CD4-positive, alpha-beta T cell treated with Interleukin-6 at 100 ng/mL for 8 hours (primary cell): Measurements from ENCODE around the gene KCTD14.
"Not testable (repeated sequence)": the region's sequence is repeated elsewhere in the genome, so short reads cannot be mapped to it uniquely, and the experiment has no call there.

ENCODE experiments used
- DNase-seq: peaks from one replicate; pipeline ENCODE4 v3.0.0-alpha.2; 2020; ENCODE audit warnings: mixed read lengths, low spot score

The KCTD14 gene, protein sequence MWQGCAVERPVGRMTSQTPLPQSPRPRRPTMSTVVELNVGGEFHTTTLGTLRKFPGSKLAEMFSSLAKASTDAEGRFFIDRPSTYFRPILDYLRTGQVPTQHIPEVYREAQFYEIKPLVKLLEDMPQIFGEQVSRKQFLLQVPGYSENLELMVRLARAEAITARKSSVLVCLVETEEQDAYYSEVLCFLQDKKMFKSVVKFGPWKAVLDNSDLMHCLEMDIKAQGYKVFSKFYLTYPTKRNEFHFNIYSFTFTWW

DNA sequence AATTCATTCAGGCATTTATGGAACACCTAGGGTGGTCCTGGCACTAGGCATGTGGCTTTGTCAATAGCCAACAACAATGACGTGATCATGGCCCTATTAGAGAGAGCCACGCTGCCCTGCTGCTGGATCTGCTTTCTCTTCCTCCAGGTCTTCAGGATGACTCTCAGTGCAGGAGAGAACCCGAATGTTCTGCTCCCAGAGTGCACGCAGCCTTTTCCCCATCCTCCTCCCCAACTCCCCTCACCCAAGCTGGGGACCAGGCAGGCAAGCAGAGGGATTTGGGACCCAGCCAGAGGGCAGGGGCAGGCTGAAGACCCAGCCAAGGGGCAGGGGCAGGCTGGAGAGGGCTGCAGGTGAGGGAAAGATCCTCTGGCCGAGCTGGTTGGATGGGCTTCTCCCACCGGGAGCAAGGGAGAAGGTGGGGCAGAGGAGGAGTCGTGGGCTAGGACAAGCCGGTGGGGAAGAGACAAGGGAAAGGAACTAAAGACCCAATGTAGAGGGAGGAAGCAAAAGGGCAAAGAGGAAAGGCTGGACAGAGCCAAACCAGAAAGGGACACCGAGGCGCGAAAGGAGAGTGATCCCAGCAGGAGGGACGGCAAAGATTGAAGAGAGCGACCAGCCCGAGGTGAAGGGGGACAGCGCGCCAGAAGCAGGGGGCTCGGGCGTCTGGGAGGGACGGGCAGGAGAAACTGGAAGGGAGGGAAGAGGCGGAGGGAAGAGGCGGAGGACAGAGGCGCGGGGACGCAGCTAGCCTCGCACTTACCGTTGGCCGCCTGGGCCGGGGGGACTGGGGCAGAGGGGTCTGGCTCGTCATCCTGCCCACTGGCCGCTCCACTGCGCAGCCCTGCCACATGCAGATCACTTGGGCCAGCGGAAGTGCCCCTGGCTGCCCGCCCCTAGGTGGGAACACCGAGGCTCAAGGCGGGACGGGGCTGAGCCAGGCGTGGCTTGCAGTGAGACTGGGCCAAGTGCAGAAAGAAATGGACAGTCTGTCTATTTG lies at the start of gene KCTD14:
KCTD14 (minus strand) TSS at position 880 of the 1,000 bp plus-strand sequence; CDS start at position 853, 27 bp downstream.
- no peak for DNase-seq

DNA sequence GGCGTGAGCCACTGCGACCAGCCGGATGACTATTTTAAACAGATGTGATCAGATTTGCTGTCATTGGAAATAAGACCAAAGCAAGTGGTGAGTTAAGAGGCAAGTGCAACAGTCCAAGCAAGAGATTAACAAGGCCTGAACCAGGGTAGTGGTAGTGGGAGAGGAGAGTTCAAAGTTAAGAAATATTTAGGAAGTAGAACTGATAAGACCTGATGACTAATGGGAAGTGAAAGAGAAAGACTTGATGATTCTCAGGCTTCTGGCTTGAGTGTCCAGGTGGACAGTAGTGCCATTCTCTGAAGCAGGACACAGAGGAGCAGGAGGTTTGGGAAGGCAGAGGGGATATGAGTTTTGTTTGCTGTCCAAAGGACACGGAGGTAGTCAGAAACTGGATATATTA lies 49.4 kb upstream of the KCTD14 start:
- DNase-seq: no peak

DNA sequence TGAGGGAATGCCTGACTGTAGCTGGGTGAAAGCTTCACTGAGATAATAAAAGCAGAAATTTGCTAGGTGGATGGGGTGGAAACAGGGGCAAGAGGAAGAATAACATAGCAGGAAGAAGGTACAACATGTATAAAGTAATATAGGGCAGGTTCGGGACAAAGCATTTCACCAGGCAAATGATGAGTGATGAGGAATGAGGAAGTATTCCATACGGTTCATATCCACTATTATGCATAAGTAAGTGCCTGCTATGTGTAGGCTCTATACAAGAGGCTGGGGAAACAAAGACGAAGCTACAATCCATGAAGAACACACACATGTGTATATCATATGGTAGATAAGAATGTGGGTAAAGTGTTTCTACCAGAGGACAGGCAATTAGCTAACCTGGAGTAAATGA lies 48.6 kb upstream of the KCTD14 start:
- DNase-seq: no peak

DNA sequence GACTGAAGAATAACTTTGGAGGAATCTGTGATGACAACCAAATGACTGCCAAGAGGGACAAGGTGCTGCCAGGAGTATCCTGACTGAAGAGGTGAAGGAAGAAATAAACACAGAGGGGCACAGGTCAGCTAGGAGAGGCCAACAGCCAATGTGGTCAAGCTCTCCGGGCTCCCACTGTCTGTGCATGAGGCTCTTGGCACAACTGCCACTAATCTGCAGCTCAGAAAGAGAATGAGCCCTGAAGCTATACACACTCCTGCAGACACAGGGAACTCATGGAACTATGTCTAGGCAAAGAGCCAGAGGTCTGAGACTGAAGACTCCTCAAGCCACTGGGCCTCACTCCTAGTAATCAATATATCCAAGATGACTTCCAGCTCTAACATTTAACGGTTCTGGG lies 47.5 kb upstream of the KCTD14 start:
- no peak for DNase-seq

DNA sequence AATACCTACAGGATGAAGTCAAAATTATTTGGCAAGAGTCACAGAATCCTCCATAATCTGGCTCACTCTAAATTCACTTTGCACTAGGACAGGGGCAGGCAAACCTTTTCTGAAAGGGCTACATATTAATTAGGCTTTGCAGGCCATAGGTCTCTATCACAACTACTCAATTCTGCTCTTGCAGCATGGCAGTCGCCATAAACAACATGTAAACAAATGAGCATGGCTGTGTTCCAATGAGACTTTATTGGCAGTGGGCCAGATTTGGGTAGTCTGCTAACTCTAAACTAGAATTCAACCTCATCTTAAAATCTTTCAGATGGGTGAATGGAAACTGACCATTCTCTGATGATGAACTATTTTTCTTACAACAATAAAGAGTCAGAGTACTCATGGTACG lies 46.4 kb upstream of the KCTD14 start:
- DNase-seq: no peak

DNA sequence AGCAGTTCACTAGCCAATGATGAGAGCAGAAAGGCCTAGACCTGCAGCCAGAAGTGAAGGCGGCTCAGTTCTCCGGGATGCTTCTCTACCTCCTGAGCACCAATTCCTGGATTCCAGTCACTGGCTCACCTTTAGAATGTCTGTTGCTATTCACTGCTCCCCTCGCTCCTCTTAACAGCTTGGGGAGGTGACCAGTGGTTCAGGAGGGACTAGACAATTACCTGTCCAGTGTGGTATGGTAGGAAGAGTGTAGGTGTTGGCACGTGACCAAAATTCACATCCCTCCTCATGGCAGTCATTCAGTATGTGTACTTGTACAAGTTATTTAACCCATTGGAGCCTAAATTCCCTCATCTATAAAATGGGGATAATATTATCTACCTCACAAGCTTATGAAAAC lies 44.6 kb upstream of the KCTD14 start:
- no peak for DNase-seq

DNA sequence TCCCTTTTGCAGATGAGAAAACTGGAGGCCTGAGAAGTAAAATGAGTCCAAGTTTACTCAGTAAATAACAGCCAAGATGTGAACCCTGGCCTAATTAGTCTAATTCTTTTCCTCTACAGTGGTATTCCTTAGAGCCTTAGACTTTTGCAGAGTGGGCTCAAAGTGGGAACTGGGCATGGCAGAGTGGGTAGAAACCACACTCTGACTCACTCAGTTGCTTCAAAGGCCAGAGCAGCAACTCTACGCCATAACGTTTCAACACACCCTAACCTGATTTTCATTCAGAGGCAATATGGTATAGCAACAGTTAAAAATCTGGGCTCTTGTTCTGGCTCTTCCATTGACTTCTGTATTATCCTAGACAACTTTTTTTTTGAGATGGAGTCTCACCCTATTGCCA lies 43.4 kb upstream of the KCTD14 start:
- DNase-seq: no peak

DNA sequence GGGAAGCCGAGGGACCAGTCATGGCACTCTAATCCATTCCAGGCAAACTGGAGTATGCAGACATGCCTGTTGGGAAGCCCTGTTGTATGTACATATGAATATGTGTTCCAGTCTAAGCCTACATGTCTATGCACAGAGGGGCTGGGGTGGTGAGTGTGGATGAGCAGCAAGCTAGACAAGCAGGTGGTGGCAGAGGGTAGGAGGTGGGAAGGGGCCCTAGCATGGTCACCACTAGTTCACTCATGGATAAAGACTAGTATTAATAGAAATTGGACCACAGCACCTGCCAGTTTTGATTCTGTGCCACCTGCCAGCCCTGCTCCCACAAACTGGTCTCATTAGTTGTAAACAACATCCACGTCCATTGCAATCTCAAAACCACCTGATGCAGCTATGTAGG lies 42.1 kb upstream of the KCTD14 start:
- DNase-seq: no peak

DNA sequence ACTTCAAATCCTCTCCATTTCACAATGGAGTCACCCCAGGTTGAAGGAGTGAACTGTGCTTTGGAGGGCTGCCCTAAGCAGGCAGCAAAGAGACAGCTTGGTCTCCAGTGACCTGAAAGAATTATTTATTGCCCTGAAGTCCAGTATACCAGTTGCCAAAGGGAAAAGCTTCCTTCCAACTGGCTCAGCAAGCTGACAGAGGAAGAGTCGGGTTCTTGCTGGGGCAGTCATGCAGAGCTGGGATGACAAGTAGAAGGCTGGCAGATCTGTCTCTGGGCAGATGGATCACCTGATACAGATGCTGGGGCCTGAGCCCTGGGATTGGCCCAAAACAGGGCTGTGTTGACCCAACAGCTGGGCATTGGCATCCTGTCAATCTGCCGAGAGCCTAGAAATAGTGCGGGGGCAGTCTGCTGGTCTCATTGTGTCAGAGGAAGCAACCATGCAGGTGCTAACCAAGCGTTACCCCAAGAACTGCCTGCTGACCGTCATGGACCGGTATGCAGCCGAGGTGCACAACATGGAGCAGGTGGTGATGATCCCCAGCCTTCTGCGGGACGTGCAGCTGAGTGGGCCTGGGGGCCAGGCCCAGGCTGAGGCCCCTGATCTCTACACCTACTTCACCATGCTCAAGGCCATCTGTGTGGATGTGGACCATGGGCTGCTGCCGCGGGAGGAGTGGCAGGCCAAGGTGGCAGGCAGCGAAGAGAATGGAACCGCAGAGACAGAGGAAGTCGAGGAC lies 40.5 kb upstream of the KCTD14 start, which contains the start of gene THRSP:
THRSP (plus strand) TSS at position 422 of the 742 bp plus-strand sequence; CDS start at position 443, 21 bp downstream.
- DNase-seq: no peak

DNA sequence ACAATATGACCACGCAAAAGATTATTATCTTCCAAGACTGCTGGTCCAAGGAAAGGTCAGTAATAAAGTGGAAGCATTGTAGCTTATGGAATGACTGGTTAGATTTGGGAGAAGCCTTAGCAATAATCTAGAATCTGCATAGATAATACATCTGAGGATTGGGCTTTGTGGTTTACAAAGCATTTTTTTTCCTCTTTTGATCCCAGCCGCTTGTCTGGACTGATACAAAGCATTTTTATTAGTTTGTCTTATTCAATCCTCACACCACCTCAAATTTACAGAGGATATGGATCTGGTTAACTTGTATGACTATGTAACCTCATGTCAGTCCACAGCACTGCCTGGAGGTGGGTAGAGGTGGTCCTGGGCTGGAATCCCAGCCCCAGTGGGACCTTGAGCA lies 39.6 kb upstream of the KCTD14 start:
- no peak for DNase-seq

DNA sequence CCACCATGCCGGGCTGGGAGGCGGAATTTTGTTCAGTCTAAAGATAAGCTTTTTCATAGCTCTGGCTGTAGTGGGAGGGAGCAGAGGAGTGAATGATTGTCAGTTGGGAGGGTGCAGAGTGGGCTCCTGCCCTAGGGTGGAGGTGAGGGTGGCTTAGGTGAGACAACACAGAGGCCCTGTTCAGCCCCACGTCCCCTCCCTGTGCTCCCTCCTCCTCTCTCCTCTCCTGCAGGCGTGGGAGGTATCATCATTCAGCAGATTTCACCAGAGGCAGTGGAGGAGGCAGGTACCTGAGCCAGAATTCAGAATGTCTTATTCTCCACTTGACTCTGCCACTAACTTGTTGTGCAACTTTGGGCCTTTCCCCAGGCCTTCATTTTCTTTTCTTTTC lies 38.8 kb upstream of the KCTD14 start:
- no peak for DNase-seq

DNA sequence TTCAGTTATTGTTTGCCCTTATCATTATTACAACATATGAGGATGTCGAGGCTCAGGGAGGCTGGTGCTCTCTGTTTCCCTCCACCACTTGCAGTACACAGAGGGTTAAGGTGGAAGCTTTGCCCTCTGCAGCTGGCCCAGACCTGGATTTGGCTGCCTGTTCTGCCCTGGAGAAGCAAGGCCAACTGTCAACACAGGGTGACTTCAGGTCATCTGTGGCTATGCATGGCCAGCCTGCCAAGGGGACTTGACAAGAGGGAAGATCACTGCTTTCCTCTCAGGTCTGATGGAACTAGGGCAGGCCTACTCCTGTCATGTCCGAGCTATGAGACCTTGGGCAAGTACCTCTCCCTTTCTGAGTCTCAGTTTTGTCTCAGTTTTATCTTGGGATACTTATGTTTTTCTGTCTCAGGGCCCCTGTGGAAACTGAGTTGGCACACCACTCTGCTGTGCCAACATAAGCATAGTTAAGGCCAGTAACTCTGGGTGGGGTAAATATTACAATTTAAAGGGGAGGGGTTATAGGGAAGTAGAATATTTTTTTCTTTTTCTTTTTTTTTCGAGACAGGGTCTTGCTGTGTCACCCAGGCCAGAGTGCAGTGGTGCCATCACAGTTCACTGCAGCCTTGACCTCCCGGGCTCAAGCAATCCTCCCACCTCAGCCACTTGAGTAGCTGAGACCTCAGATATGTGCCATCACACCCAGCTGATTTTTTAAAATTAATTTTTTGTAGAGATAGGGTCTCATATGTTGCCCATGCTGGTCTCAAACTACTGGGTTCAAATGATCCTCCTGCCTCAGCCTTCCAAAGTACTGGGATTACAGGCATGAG lies 38.2 kb upstream of the KCTD14 start:
- no peak for DNase-seq

DNA sequence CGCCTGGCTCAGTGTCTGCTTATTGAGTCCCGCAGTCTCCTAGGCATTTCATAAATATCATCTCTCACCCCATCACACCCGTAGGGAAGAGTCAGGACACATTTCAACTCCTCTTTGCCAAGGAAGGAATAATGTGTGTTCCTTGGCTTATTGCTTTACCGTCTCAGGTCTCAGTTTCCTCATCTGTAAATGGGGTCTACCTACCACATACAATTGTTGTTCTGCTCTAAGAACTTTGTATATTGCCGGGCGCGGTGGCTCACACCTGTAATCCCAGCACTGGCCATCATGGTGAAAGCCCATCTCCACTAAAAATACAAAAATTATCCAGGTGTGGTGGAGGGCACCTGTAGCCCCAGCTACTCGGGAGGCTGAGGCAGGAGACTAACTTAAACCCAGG lies 37.5 kb upstream of the KCTD14 start:
- DNase-seq: no peak

DNA sequence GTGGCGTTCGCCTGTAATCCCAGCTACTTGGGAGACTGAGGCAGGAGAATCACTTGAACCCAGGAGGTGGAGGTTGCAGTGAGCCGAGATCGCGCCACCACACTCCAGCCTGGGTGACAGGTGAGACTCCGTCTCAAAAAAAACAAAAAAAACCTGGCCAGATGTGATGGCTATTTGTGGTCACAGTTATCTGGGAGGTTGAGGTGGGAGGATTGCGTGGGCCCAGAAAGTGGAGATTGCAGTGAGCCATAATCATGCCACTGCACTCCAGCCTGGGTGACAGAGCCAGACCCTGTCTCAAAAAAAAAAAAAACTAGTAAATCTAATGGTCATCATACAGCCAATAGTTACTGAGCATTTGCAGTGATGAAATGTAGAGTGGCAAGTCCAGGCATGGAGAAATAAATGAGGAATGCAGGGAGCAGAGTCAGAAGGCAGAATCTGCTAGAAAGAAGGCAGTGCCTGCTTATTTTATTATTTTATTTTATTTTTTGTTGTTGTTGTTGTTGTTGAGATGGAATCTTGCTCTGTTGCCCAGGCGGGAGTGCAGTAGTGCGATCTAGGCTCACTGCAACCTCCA lies 36.8 kb upstream of the KCTD14 start:
- not testable (repeated sequence) for DNase-seq

DNA sequence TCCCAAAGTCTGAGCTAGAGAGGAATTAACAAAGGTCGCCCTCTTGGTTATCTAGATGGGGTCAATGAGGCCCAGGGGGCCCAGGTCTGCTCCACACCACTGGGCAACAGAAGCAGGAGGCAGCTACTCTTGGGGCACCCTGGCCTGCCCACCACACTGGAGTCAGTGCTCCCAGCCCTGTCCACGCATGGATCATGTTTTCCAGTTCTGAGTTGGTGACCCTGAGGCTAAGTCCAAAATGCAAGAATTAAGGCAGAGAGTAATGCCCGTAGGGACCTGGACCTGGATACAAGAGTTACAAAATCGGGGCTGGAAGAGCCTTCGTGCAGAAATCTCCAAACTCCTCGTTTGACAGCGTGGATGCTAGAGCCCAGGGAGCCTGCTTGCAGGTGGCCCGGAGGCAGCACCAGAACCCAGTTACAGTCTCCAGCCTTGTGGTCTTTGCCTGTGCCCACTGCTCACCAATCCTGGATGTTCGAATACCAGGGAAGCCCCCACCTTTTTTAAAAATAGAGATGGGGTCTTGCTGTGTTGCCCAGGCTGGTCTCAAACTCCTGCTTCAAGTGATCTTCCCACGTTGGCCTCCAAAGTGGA lies 34.5 kb upstream of the KCTD14 start:
- no peak for DNase-seq

DNA sequence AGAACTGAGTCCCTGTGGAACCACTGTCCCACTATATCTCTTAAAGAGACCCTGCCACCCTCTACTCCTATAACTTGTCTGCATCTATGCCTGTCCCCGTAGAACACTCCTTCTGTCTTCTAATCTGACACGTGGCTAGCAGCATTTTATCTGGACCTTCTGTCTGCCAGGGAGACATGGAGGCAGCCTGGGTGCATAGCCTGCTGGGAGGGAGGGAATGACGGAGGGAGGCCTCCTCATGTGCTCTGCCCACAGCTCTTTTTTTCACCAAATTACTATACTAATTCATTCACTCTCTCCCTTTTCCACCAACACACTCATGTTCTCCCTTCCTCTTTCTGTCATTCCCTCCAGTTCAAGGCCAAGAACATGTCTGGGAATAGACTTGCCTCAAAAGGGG lies 33.0 kb upstream of the KCTD14 start:
- DNase-seq: no peak

DNA sequence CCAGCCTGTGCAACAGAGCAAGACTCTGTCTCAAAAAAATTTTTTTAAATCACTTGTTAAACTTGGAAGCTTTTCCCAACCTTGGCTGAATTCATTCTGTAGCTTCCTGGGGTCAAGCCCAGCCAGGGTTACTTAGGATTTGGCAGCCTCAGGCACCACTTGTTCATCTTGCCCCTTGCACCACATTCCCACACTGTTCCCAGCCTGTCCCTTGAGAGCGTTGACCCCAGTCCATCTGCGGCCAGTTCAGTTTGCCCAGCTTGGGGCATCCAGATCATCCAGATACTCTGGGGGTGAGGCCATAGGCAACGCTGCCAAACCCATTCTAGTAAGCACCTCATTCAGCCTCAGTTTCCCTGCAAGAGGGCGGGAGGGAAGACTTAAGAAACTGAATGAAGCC lies 31.9 kb upstream of the KCTD14 start:
- no peak for DNase-seq

DNA sequence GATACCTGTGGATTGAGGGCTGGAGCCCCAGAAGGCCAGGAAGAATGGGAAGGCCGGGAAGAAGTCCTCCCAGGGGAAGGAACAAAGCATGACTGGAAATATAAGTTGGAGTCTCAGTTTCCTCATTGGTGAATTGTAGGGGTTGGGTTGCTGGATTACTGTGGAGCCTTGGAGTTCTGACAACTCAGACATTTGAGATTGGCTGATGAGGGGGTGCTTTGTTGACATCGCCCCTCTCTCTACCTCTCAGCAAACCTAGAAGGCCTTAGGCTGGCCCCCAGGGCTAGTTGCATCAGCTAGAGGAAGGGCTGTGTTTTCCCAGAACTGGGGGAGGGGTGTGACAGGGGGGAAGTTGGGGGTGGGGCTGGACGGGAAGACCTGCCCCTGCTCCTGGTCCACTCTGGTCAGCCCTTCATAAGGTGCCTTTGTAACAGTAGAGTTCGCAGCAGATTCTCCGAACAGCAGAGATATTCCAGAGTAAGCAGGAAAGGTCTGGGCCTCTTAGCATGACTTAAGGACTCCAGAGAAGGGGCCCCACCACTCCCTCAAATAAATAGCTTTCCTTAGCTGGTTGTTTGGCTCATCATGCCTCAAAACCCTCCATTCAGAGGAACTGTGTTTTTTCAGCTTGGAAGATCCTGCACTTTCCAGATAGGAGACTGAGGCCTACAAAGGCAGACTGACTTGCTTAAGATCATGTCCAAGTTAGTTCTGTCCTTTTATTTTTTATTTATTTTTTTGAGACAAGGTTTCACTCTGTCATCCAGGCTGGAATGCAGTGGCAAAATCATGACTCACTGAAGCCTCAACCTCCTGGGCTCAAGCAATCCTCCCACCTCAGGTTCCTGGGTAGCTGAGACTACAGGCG lies 28.1 kb upstream of the KCTD14 start:
- DNase-seq: no peak

DNA sequence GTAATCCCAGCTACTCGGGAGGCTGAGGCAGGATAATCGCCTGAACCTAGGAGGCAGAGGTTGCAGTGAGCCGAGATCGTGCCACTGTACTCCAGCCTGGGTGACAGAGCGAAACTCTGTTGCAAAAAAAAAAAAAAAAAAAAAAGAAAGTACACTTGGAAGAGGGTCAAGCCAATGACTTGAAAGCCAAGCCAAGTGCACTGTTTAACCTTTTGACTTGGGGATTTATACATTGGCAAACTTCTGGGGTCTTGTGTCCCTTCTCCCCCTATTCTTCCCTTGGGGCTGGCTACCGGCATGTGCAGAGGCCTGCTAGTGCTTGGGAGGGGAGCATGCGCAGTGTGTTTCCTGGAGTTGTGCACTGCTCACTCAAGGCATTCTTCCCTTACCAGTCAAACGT lies 26.3 kb upstream of the KCTD14 start:
- no peak for DNase-seq

DNA sequence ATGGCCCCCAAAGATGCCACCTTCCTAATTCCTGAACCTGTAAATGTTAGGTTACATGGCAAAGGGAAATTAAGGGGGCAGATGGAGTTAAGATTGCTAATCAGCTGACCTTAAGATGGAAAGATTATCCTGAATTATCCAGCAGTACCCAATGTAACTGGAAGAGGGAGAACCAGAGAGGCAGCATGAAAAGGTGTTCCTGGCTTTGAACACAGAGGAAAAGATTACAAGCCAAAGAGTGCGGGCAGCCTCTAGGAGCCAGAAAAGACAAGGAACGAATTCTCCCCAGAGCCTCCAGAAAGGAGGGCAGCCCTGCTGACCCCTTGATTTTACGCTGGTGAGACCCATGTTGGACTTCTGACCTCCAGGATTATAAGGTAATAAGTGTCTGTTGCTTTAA lies 25.5 kb upstream of the KCTD14 start:
- DNase-seq: no peak
